ENCODE results near the gene FICD. TPM values are rescaled to one million over a fixed set of nuclear protein-coding genes. Genes with fewer than 3 reads are reported as not detected.

FICD gene
- total RNA-seq, 1 experiment from 2014 or later: 3.6 TPM

- H3K4me1 ChIP-seq: no peaks in the 10 kb centered on the region
- H3K4me1 Mint-ChIP-seq (ENCODE audit: low read depth, unreplicated experiment): no peaks in the 10 kb centered on the region
- H3K4me3 Mint-ChIP-seq (ENCODE audit: unreplicated experiment): no peak overlapping the region
- no peak for TF ChIP-seq CTCF (IDR thresholded peaks at IDR 0.05; ENCODE audit: insufficient read depth in 1 of 2, low read depth in 1 of 2, low read length in 1 of 2, severe bottlenecking in 1 of 2, unreplicated experiment in 1 of 2)
- H3K27ac Mint-ChIP-seq (ENCODE audit: unreplicated experiment): no peak overlapping the region
- H3K36me3 Mint-ChIP-seq (ENCODE audit: insufficient read depth, unreplicated experiment): peaks cover 99% of the 10 kb centered on the region
- no peaks in the 10 kb centered on the region for H3K27me3 Mint-ChIP-seq (ENCODE audit: insufficient read depth, unreplicated experiment)
- ChIA-PET CTCF (interaction anchor here (0.5 kb wide), 1 partner anchor 1065 kb away, joined by 3 read pairs; no protein-coding TSS in a partner anchor), POLR2A (no interaction called here)
- intact Hi-C loops (cut with micrococcal nuclease; ENCODE audit: unreplicated experiment): no loop called here
- H3K36me3 ChIP-seq (ENCODE audit: control insufficient read depth, insufficient read depth, low read length): peaks cover 8% of the 10 kb centered on the region
- no TSS peak for BruUV-seq (replicated peaks)
- H3K27me3 ChIP-seq (replicated peaks; ENCODE audit: control insufficient read depth, insufficient read depth, low read length): no peaks in the 10 kb centered on the region
- no peak overlapping the region for H3K4me3 ChIP-seq (ENCODE audit: low read depth, low read length)
- no peak for DNase-seq
- no peaks in the 10 kb centered on the region for H3K9me3 ChIP-seq
- H3K9me3 Mint-ChIP-seq (ENCODE audit: unreplicated experiment): no peaks in the 10 kb centered on the region
Measured at GRCh38 chr12:108531929-108532848, 17.1 kb downstream of the FICD start.

- no peak for TF ChIP-seq CTCF (IDR thresholded peaks at IDR 0.05; ENCODE audit: insufficient read depth in 1 of 2, low read depth in 1 of 2, low read length in 1 of 2, severe bottlenecking in 1 of 2, unreplicated experiment in 1 of 2)
- H3K4me3 ChIP-seq (ENCODE audit: low read depth, low read length): no peak overlapping the region
- Mint-ChIP-seq H3K9me3 (ENCODE audit: unreplicated experiment) (no peaks in the 10 kb centered on the region), H3K27me3 (ENCODE audit: insufficient read depth, unreplicated experiment) (no peaks in the 10 kb centered on the region), H3K4me1 (ENCODE audit: low read depth, unreplicated experiment) (no peaks in the 10 kb centered on the region), H3K27ac (ENCODE audit: unreplicated experiment) (no peak overlapping the region), H3K4me3 (ENCODE audit: unreplicated experiment) (no peak overlapping the region), H3K36me3 (ENCODE audit: insufficient read depth, unreplicated experiment) (peaks cover 86% of the 10 kb centered on the region)
- no peaks in the 10 kb centered on the region for H3K9me3 ChIP-seq
- peaks cover 2% of the 10 kb centered on the region for H3K36me3 ChIP-seq (ENCODE audit: control insufficient read depth, insufficient read depth, low read length)
- no peak for DNase-seq
- ChIA-PET POLR2A (no interaction called here), CTCF (no interaction called here)
- no peaks in the 10 kb centered on the region for H3K4me1 ChIP-seq
- intact Hi-C loops (cut with micrococcal nuclease; ENCODE audit: unreplicated experiment): no loop called here
- no peaks in the 10 kb centered on the region for H3K27me3 ChIP-seq (replicated peaks; ENCODE audit: control insufficient read depth, insufficient read depth, low read length)
- BruUV-seq (replicated peaks): no TSS peak
Measured at GRCh38 chr12:108538146-108538545, 23.1 kb downstream of the FICD start.

- no peaks in the 10 kb centered on the region for H3K27me3 Mint-ChIP-seq (ENCODE audit: insufficient read depth, unreplicated experiment)
- H3K4me3 Mint-ChIP-seq (ENCODE audit: unreplicated experiment): no peak overlapping the region
- Histone ChIP-seq H3K4me3 (ENCODE audit: low read depth, low read length) (no peak overlapping the region), H3K27me3 (replicated peaks; ENCODE audit: control insufficient read depth, insufficient read depth, low read length) (no peaks in the 10 kb centered on the region), H3K36me3 (ENCODE audit: control insufficient read depth, insufficient read depth, low read length) (peaks cover 2% of the 10 kb centered on the region), H3K4me1 (no peaks in the 10 kb centered on the region), H3K9me3 (no peaks in the 10 kb centered on the region)
- BruUV-seq (replicated peaks): no TSS peak
- no peak overlapping the region for H3K27ac Mint-ChIP-seq (ENCODE audit: unreplicated experiment)
- no peak for TF ChIP-seq CTCF (IDR thresholded peaks at IDR 0.05; ENCODE audit: insufficient read depth in 1 of 2, low read depth in 1 of 2, low read length in 1 of 2, severe bottlenecking in 1 of 2, unreplicated experiment in 1 of 2)
- H3K36me3 Mint-ChIP-seq (ENCODE audit: insufficient read depth, unreplicated experiment): peaks cover 86% of the 10 kb centered on the region
- CTCF ChIA-PET: no interaction called here
- no peaks in the 10 kb centered on the region for H3K4me1 Mint-ChIP-seq (ENCODE audit: low read depth, unreplicated experiment)
- no peaks in the 10 kb centered on the region for H3K9me3 Mint-ChIP-seq (ENCODE audit: unreplicated experiment)
- POLR2A ChIA-PET: no interaction called here
- no peak for DNase-seq
- intact Hi-C loops (cut with micrococcal nuclease; ENCODE audit: unreplicated experiment): no loop called here
Measured at GRCh38 chr12:108538616-108539195, 23.6 kb downstream of the FICD start.
